ENCODE measurements around the gene KCTD1. TPM values are rescaled to one million over a fixed set of nuclear protein-coding genes. Genes with fewer than 3 reads are reported as not detected.
A peak's percentile ranks its signal among the peaks of the same experiment; 100 is the strongest.

KCTD1 gene
- total RNA-seq, 2 experiments from 2014 or later: 3.4 to 4.2 TPM

- no peaks in the 10 kb centered on the region for H3K9me3 Mint-ChIP-seq
- no peak for DNase-seq
- H3K27ac Mint-ChIP-seq: no peak overlapping the region
- H3K27me3 Mint-ChIP-seq: peaks cover 45% of the 10 kb centered on the region
- H3K4me1 Mint-ChIP-seq: no peaks in the 10 kb centered on the region
- no peaks in the 10 kb centered on the region for H3K36me3 Mint-ChIP-seq
- no peak overlapping the region for H3K4me3 Mint-ChIP-seq
Observed at GRCh38 chr18:26556573-26556972, 8.2 kb upstream of the KCTD1 start.

- no peaks in the 10 kb centered on the region for H3K36me3 Mint-ChIP-seq
- no peaks in the 10 kb centered on the region for H3K4me1 Mint-ChIP-seq
- H3K27me3 Mint-ChIP-seq: peaks cover 51% of the 10 kb centered on the region
- H3K27ac Mint-ChIP-seq: no peak overlapping the region
- H3K9me3 Mint-ChIP-seq: no peaks in the 10 kb centered on the region
- DNase-seq: no peak
- no peak overlapping the region for H3K4me3 Mint-ChIP-seq
Observed at GRCh38 chr18:26555804-26556553, 7.6 kb upstream of the KCTD1 start.

- no peak overlapping the region for H3K4me3 Mint-ChIP-seq
- no peaks in the 10 kb centered on the region for H3K36me3 Mint-ChIP-seq
- H3K4me1 Mint-ChIP-seq: peaks cover 6% of the 10 kb centered on the region
- no peak for DNase-seq
- H3K27me3 Mint-ChIP-seq: peaks cover 67% of the 10 kb centered on the region
- H3K27ac Mint-ChIP-seq: no peak overlapping the region
- no peaks in the 10 kb centered on the region for H3K9me3 Mint-ChIP-seq
Observed at GRCh38 chr18:26553943-26554342, 5.6 kb upstream of the KCTD1 start.

GRCh38 chr18:26551695-26552081, 3.3 kb upstream of the KCTD1 start:
- no peak overlapping the region for H3K4me3 Mint-ChIP-seq
- peaks cover 8% of the 10 kb centered on the region for H3K4me1 Mint-ChIP-seq
- no peak overlapping the region for H3K27ac Mint-ChIP-seq
- H3K27me3 Mint-ChIP-seq: peaks cover 65% of the 10 kb centered on the region
- DNase-seq: no peak
- H3K36me3 Mint-ChIP-seq: peaks cover 7% of the 10 kb centered on the region
- H3K9me3 Mint-ChIP-seq: peaks cover 1% of the 10 kb centered on the region

GRCh38 chr18:26550998-26551694, 2.8 kb upstream of the KCTD1 start:
- peaks cover 12% of the 10 kb centered on the region for H3K36me3 Mint-ChIP-seq
- H3K4me1 Mint-ChIP-seq: peaks cover 14% of the 10 kb centered on the region
- peaks cover 1% of the 10 kb centered on the region for H3K9me3 Mint-ChIP-seq
- no peak overlapping the region for H3K27ac Mint-ChIP-seq
- H3K4me3 Mint-ChIP-seq: no peak overlapping the region
- H3K27me3 Mint-ChIP-seq: peaks cover 60% of the 10 kb centered on the region
- no peak for DNase-seq

GRCh38 chr18:26549263-26550094, 1.1 kb upstream of the KCTD1 start:
- peaks cover 21% of the 10 kb centered on the region for H3K4me1 Mint-ChIP-seq
- peaks cover 56% of the 10 kb centered on the region for H3K27me3 Mint-ChIP-seq
- H3K4me3 Mint-ChIP-seq: peak overlapping the region; percentile 66
- no peak overlapping the region for H3K27ac Mint-ChIP-seq
- DNase-seq: peak; percentile 22
- H3K9me3 Mint-ChIP-seq: peaks cover 1% of the 10 kb centered on the region
- H3K36me3 Mint-ChIP-seq: peaks cover 13% of the 10 kb centered on the region

- Mint-ChIP-seq H3K27ac (no peak overlapping the region), H3K27me3 (peaks cover 39% of the 10 kb centered on the region), H3K4me3 (peak overlapping the region; percentile 88), H3K9me3 (peaks cover 1% of the 10 kb centered on the region), H3K36me3 (peaks cover 13% of the 10 kb centered on the region), H3K4me1 (peaks cover 31% of the 10 kb centered on the region)
- peak; percentile 71 for DNase-seq
Observed at GRCh38 chr18:26547646-26548414, 523 bp downstream of the KCTD1 start.

- Mint-ChIP-seq H3K36me3 (peaks cover 13% of the 10 kb centered on the region), H3K27ac (no peak overlapping the region), H3K4me1 (peaks cover 34% of the 10 kb centered on the region), H3K9me3 (peaks cover 1% of the 10 kb centered on the region), H3K4me3 (peak overlapping the region; percentile 88), H3K27me3 (peaks cover 31% of the 10 kb centered on the region)
- DNase-seq: no peak
Observed at GRCh38 chr18:26546875-26547645, 1.3 kb downstream of the KCTD1 start.

- Mint-ChIP-seq H3K4me1 (peaks cover 34% of the 10 kb centered on the region), H3K9me3 (peaks cover 1% of the 10 kb centered on the region), H3K27ac (no peak overlapping the region), H3K4me3 (peak overlapping the region; percentile 48), H3K36me3 (peaks cover 15% of the 10 kb centered on the region), H3K27me3 (peaks cover 24% of the 10 kb centered on the region)
- DNase-seq: no peak
Observed at GRCh38 chr18:26546170-26546874, 2.0 kb downstream of the KCTD1 start.

- Mint-ChIP-seq H3K9me3 (peaks cover 1% of the 10 kb centered on the region), H3K27me3 (peaks cover 17% of the 10 kb centered on the region), H3K27ac (no peak overlapping the region)
Observed at GRCh38 chr18:26545335-26546123, 2.8 kb downstream of the KCTD1 start.

GRCh38 chr18:26544451-26544850, 3.9 kb downstream of the KCTD1 start:
- peaks cover 1% of the 10 kb centered on the region for H3K9me3 Mint-ChIP-seq
- no peak overlapping the region for H3K4me3 Mint-ChIP-seq
- H3K4me1 Mint-ChIP-seq: peaks cover 30% of the 10 kb centered on the region
- no peak for DNase-seq
- H3K36me3 Mint-ChIP-seq: peaks cover 15% of the 10 kb centered on the region
- peaks cover 8% of the 10 kb centered on the region for H3K27me3 Mint-ChIP-seq
- no peak overlapping the region for H3K27ac Mint-ChIP-seq

More at GRCh38 chr18:26545335-26546123, 2.8 kb downstream of the KCTD1 start:
- DNase-seq: no peak
- Mint-ChIP-seq H3K4me3 (no peak overlapping the region), H3K4me1 (peaks cover 33% of the 10 kb centered on the region), H3K36me3 (peaks cover 15% of the 10 kb centered on the region)

- Mint-ChIP-seq H3K27ac (no peak overlapping the region), H3K9me3 (peaks cover 1% of the 10 kb centered on the region)
Observed at GRCh38 chr18:26543373-26543772, 5.0 kb downstream of the KCTD1 start.

More at GRCh38 chr18:26543373-26543772, 5.0 kb downstream of the KCTD1 start:
- Mint-ChIP-seq H3K4me3 (no peak overlapping the region), H3K27me3 (peaks cover under 1% of the 10 kb centered on the region), H3K36me3 (peaks cover 15% of the 10 kb centered on the region), H3K4me1 (peaks cover 32% of the 10 kb centered on the region)
- DNase-seq: no peak

All from activated naive CD8-positive, alpha-beta T cell treated with anti-CD3 and anti-CD28 coated beads for 36 hours (primary cell).